HG02884 (cell line): ENCODE measurements around the gene HPCAL1.

Experiments
- ATAC-seq: cut with Tn5 transposase; IDR thresholded peaks from one replicate; pipeline ENCODE4 v1.9.1; 2021; ENCODE audit warnings: mild to moderate bottlenecking, moderate library complexity; ENCODE audit not compliant: unreplicated experiment

HPCAL1 gene

GRCh38 chr2:10332402-10333246 lies 29.9 kb downstream of the HPCAL1 start:
- no peak for ATAC-seq

- no peak for ATAC-seq
These were observed 30.5 kb downstream of the HPCAL1 start for GRCh38 chr2:10333247-10333613.

DNA sequence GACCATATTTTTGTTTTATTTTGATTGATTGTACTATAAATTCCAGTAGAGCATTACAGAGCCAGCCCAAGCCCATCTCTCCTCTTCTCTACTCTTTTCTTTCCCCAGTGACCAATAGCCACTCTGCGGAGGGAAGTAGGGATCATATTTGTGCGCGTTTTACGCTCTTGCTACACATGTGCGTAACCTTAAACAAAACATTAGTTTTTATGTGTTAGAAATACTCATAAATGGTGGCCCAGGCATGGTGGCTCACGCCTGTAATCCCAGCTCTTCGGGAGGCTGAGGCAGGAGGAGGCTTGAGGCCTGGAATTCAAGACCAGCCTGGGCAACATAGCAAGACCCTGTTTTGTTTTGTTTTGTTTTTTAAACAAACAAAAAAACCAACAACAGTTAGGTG lies 31.3 kb downstream of the HPCAL1 start:
- no peak for ATAC-seq

DNA sequence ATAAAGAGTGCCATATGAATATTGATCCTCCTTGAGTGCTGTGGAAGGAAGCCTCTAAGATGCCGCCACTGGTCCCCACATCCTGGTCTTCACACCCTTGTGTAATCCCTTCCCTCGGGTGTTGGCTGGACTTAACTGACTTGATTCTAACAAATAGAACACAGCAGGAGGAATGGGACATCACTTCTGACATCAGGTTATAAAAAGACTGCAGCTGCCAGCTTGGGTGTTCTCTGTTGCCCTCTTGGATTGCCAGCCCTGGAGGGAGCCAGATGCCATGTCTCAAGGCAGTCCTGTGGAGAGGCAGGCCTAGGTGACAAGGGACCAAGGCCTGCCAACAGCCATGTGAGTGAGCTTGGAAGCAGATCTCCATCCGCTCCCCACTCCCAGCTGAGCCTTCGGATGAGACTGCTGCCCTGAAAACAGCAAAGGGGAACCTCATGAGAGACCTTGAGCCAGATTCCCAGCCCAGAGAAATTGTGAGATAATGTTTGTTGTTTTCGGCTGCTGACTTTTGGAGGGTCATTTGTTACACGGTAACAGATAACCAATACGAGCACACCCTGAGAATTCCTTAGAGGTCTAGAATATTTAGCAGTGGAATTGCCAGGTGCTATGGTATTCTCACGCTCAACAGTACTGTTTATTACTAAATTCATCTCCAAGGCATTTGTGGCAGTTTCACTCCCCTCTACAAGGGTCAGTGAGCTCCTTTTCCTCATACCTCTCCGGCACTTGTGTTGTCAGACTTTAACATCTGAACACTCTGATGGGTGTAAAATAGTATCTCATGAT lies 32.5 kb downstream of the HPCAL1 start:
- no peak for ATAC-seq

DNA sequence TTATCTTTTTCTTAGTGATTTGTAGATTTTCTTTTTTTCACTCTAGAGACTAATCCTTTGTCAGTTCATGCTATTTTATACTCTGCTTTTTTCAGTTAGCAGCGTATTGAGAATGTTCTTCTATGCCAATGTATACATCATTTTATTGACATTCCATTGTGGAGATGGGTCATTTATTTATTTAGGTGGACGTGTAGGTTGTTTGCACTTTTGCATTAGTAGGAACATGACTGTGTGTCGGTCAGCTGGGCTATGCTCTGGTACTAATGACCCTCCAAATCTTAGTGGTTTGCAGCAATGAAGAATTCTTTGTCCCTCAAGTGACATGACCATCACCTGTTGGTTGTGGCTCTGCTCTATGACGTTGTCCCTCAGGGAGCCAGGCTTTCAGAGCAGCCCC lies 33.6 kb downstream of the HPCAL1 start:
- no peak for ATAC-seq

DNA sequence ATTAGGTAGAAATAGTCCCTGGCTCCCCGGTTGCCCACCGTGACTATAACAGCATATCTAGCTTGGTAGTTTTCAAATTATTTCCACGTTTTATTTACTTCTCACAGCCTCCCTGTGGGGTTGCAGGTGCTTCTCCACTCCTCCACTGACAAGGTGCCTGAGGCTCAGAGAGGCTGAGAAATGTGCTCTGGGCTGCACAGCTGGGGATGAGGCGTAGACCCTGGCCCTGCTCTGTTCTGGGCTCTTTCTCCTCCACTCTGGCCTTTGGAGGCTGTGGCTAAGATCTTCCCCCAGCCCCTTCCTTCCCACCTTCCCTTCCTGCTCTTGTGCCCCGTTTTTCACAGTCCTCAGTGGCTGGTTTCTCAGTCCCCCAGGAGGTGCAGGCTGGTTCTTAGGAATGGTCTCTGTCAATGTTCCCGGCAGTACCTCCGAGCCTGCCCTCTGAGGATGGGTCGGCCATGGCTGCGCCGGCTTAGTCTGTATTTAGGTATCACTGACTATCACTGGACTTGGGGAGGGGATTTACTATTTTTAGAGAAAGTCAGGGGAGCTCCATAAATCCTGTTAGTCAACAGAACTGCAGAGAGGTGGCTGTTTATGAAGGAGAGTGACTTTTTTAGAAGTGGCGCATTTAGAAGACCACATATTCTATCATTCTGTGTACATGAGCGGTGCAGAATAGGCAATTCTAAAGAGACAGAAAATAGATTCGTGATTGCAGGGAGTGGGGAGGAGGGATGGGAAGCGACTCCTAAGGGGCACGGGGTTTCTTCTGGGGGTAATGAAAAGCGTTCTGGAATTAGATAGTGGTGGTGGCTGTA lies 35.0 kb downstream of the HPCAL1 start:
- no peak for ATAC-seq

GRCh38 chr2:10338270-10339188 lies 35.8 kb downstream of the HPCAL1 start:
- no peak for ATAC-seq

- no peak for ATAC-seq
These were observed 37.2 kb downstream of the HPCAL1 start for GRCh38 chr2:10339647-10340592.

DNA sequence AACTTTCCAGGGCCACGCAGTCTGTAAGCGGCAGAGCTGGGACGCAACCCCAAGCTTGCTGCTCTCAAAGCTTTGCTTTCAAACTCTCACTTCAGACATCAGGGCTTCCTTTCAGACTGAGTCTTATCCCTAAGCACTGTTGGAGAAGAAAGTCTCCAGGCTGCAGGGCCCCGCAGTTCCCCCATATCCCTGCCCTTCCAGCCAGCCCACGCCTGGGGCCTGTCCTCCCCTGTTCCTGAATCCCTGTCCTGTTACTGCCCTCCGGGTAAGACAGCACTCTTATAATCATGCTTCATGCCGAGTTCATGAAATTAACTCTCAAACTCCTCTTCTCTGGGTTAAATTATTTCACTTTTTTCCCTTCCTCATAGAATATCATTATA lies 37.9 kb downstream of the HPCAL1 start:
- no peak for ATAC-seq

GRCh38 chr2:10341193-10341592 lies 38.5 kb downstream of the HPCAL1 start:
- ATAC-seq, result no peak

DNA sequence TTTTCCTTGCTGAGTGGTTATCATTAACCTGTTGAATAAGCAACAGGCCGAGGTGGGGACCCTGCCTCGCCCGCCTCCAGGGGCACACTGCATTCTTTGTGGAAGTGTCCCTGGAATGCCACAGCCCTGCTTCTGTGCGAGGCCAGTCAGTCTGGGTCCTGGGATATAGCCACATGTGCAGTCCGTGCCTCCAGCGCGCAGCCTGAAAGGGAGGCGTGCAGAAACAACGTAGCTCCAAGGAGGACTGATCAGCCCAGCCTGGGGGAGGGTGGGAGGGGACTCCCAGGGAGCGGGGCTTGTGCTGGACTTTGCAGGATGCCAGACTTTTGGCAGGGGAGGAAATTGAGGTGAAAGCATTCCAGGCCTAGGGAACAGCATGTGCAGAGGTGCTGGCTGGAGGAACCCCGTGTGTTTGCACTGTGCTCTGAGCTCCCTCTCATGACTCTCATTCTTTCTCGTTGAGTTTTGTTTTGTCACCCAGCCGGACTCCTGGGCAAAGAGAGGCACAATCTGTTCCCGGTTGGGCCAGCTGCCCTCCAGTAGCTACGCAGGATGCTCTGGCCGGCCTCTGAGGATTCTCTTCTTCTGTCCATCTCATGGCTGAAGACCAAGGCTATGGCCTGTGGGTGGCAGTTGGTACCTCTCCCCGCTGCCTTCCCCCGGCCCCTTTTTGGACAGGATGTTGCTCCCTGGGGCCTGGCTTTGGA lies 39.7 kb downstream of the HPCAL1 start:
- ATAC-seq, result no peak

DNA sequence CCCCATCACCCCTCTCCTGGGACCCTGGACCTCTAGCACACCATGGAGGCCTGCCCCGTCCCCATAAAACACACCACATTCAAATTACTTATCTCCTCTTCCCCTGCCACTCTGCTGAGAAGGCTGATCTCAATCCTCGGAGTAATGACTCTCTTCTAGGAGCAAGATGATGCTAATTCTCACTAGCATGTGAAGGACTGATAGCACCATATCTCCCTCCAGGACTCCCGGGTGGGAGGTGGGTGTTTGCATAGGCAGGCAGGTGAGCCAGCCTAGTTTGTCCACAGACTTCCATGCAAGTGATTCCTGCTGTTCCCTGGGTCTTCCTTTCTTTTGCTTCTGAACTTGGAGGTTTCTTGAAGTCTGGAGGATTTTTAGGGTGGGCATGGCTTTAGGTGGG lies 40.5 kb downstream of the HPCAL1 start:
- no peak for ATAC-seq

DNA sequence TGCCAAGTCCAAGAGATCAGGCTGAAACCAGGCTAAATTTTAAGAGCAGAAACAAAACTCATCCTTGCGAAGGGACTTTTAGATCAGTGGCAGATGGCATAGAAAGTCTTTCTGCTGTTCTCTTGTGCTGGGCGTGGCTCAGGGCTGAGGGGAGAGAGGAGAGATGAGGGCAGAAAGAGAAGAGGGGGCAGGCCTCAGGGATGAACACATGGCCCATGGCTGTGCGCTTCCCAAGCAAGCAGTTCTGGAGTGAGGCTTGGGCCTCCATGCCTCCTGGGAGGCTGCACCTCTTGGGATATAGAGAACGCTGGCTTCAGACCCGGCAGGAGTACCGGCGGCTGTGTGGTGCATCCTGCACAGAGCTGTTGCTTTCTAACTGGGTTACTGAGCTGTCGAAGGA lies 41.0 kb downstream of the HPCAL1 start:
- no peak for ATAC-seq

GRCh38 chr2:10344105-10345066 lies 41.7 kb downstream of the HPCAL1 start:
- ATAC-seq, result no peak

GRCh38 chr2:10345126-10345525 lies 42.4 kb downstream of the HPCAL1 start:
- ATAC-seq, result no peak

DNA sequence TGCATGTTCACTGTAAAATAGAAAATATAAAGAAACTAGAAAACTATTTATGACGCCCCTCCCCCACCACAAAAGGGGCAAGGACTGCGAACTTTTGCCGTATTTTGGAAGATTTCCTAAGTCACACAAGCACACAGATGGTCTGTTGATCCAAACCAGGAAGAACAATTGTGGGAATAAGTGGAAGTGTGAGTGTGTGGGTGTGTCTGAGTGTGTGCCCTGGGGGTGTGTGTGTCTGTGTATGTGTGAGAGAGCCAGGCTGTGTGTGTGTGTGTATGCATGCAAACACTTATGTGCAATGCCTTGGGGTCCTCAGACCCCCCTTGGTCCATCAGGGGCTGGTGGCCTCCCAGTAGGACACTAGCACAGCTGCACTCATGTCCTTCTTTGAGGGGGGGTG lies 43.1 kb downstream of the HPCAL1 start:
- no peak for ATAC-seq

GRCh38 chr2:10346929-10347561 lies 44.3 kb downstream of the HPCAL1 start:
- ATAC-seq, result no peak
